ENCODE data around the gene CAMK2D. TPM values are rescaled to one million over a fixed set of nuclear protein-coding genes. Genes with fewer than 3 reads are reported as not detected.

CAMK2D gene
- total RNA-seq, 4 donors from 2014 or later, result 62.0 to 122 (median 85.1) TPM

- no peak for TF ChIP-seq CTCF (IDR thresholded peaks at IDR 0.05; ENCODE audit: low read depth)
These were observed 54.5 kb downstream of the CAMK2D start for GRCh38 chr4:113707048-113707447.

- TF ChIP-seq CTCF (IDR thresholded peaks at IDR 0.05; ENCODE audit: low read depth), result no peak
These were observed 60.4 kb downstream of the CAMK2D start for GRCh38 chr4:113701169-113701568.

- TF ChIP-seq CTCF (IDR thresholded peaks at IDR 0.05; ENCODE audit: low read depth), result no peak
These were observed 60.9 kb downstream of the CAMK2D start for GRCh38 chr4:113700602-113701150.

- no peak for TF ChIP-seq CTCF (IDR thresholded peaks at IDR 0.05; ENCODE audit: low read depth)
These were observed 61.8 kb downstream of the CAMK2D start for GRCh38 chr4:113699772-113700171.

GRCh38 chr4:113697429-113697828 lies 64.1 kb downstream of the CAMK2D start:
- TF ChIP-seq CTCF (IDR thresholded peaks at IDR 0.05; ENCODE audit: low read depth), result no peak

- TF ChIP-seq CTCF (IDR thresholded peaks at IDR 0.05; ENCODE audit: low read depth), result no peak
These were observed 66.0 kb downstream of the CAMK2D start for GRCh38 chr4:113695328-113696169.

- no peak for TF ChIP-seq CTCF (IDR thresholded peaks at IDR 0.05; ENCODE audit: low read depth)
These were observed 67.5 kb downstream of the CAMK2D start for GRCh38 chr4:113694008-113694407.
